ENCODE data around the gene CXorf66.
A peak's percentile ranks its signal among the peaks of the same experiment; 100 is the strongest.
"Not testable (repeated sequence)": the region's sequence is repeated elsewhere in the genome, so short reads cannot be mapped to it uniquely, and the experiment has no call there.

Gene CXorf66

GRCh38 chrX:139967750-139968149 lies 2.4 kb upstream of the CXorf66 start:
- TF ChIP-seq CTCF (IDR thresholded peaks at IDR 0.05) = no peak
- H3K4me3 ChIP-seq = no peak overlapping the region
- DNase-seq (ENCODE audit: low spot score) = no peak
- no peak overlapping the region for H3K27ac ChIP-seq

GRCh38 chrX:139967300-139967699 lies 2.0 kb upstream of the CXorf66 start:
- TF ChIP-seq CTCF (IDR thresholded peaks at IDR 0.05) = no peak
- H3K27ac ChIP-seq = no peak overlapping the region
- H3K4me3 ChIP-seq = no peak overlapping the region
- no peak for DNase-seq (ENCODE audit: low spot score)

DNA sequence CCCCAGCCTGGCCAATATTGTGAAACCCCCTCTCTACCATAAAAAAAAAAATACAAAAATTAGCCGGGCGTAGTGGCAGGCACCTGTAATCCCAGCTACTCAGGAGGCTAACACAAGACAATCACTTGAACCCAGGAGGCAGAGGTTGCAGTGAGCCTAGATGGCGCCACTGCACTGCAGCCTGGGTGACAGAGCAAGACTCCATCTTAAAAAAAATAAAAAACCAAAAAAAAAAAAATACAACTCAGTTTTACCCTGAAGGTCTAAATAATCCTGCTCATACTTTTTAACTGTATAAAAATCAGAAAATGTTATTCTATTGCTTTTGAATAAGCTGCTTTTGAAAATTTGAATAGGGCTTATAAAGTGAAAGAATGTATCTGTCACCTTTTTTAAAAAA lies 838 bp upstream of the CXorf66 start:
- DNase-seq (ENCODE audit: low spot score); H3K27ac ChIP-seq; H3K4me3 ChIP-seq: not testable (repeated sequence)

DNA sequence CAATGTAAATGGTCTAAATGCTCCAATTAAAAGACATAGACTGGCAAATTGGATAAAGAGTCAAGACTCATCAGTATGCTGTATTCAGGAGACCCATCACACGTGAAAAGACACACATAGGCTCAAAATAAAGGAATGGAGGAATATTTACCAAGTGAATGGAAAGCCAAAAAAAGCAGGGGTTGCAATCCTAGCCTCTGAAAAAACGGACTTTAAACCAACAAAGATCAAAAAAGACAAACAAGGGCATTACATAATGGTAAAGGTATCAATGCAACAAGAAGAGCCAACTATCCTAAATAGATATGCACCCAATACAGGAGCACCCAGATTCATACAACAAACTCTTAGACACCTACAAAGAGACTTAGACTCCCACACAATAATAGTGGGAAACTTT lies 4.2 kb downstream of the CXorf66 start:
- not testable (repeated sequence) for H3K27ac ChIP-seq; H3K4me3 ChIP-seq; DNase-seq (ENCODE audit: low spot score)

DNA sequence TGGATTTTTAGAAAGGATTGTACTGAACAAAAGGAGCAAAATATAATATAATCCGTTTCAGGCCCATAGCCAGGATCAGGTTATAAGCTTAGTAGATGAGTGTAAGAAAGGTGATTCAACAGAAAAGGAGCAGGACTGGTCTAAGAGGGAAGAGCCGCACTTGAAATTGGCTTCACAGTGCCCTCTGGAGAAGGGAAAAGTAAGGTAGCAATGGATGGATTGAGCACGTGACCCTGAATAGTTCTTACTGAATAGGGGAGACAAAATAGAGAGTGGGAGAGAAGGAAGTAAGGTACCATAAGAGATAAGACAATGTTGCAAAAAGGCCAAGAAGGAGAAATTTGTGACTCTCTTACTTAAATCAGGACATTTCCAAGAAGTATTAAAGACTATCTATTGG lies 15.6 kb downstream of the CXorf66 start:
- no peak for TF ChIP-seq CTCF (IDR thresholded peaks at IDR 0.05)
- no peak for DNase-seq (ENCODE audit: low spot score)
- Histone ChIP-seq H3K27ac (no peak overlapping the region), H3K4me3 (no peak overlapping the region)

DNA sequence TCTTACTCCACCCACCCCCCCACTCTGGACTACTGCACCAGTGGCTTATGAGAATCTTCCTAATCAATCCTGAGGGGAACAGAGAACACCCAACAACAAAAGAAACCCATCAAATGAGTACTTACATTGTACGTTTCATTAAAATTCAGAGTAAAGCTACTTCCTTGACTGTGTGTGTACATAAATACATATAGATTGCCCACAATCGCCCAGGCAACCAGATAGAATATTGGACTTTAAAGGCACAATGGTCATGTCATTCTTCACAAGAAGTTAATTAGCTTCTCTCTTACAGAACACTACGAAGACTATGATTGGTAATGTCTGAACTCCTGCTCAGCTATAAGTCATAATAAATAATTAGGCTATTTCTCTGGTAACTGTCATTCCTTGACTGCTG lies 20.2 kb downstream of the CXorf66 start:
- H3K27ac ChIP-seq = no peak overlapping the region
- no peak for TF ChIP-seq CTCF (IDR thresholded peaks at IDR 0.05)
- no peak for DNase-seq (ENCODE audit: low spot score)
- H3K4me3 ChIP-seq = no peak overlapping the region

GRCh38 chrX:139936259-139936658 lies 29.1 kb downstream of the CXorf66 start:
- H3K4me3 ChIP-seq = no peak overlapping the region
- TF ChIP-seq CTCF (IDR thresholded peaks at IDR 0.05) = no peak
- H3K27ac ChIP-seq = no peak overlapping the region
- no peak for DNase-seq (ENCODE audit: low spot score)

- H3K4me3 ChIP-seq = peak overlapping the region; percentile 94
- DNase-seq (ENCODE audit: low spot score) = no peak
- peak overlapping the region; percentile 85 to 99 for H3K27ac ChIP-seq
- no peak for TF ChIP-seq CTCF (IDR thresholded peaks at IDR 0.05)
Observed at GRCh38 chrX:139933904-139934303, 31.4 kb downstream of the CXorf66 start.

All from coronary artery (tissue), 2 donors.